D721Med (cell line): Measurements from ENCODE around the gene LYSMD3.

Experiments
- DNase-seq: peaks from one replicate; pipeline ENCODE4 v3.0.0; 2011; ENCODE audit warnings: low spot score; ENCODE audit not compliant: insufficient read length
- FAIRE-seq: peaks from 2 replicates; lab custom pipeline; 2011; peaks lifted over from hg19 to GRCh38; lab: Jason Lieb, UNC
- TF ChIP-seq, protein P1 (sequence below): IDR thresholded peaks from 2 replicates; pipeline ENCODE4 v1.5.1; 2012; ENCODE audit warnings: mild to moderate bottlenecking, control low read depth; ENCODE audit not compliant: insufficient read depth; ENCODE audit errors: missing control alignments

LYSMD3 gene

DNA sequence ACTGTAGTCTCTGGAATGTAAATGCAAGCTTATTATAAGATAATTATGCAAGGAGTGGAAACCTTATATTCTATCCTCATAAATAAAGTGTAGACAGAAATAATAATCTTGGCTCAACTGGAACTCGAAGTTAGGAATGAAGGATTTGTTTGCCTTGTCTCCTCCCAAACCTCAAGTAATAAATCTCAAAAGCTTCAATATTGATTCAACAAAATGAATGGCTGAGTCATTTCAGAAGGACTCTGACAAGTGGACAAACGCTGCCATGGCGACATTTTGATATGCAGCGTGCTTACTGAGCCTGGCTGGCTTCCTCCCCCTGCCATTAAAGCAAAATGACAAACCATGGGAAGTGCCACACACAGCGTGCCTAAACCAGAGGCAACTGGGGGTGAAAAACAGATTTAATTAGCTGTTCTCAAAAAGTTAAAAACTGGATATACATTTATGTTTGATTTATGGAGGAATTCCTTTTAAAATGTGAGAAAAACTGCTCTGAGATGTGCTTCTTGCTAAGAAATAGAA is 18.7 kb upstream of the LYSMD3 start:
- no peak for DNase-seq

DNA sequence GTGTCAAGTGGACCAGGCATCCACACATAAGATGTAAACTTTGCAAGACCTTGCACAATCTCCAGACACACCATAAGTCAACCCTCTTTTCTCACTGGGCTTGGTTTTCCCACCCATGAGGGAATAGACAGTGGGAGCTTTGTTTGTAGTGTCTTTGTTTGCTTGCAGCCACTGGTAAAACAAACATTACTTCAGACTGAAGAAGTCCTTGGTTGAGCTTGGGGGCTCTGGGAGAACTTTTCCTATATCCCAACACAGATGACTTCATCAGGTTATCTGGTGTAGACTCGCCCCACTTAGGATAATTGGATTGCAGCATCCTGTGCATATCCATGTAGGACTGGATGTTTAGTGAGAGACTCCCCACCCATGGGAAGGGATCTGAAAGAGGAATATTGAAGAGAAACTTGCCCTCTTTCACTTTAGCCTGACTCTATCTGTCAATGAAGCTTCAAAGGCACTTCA is 17.7 kb upstream of the LYSMD3 start:
- TF ChIP-seq, protein P1, sequence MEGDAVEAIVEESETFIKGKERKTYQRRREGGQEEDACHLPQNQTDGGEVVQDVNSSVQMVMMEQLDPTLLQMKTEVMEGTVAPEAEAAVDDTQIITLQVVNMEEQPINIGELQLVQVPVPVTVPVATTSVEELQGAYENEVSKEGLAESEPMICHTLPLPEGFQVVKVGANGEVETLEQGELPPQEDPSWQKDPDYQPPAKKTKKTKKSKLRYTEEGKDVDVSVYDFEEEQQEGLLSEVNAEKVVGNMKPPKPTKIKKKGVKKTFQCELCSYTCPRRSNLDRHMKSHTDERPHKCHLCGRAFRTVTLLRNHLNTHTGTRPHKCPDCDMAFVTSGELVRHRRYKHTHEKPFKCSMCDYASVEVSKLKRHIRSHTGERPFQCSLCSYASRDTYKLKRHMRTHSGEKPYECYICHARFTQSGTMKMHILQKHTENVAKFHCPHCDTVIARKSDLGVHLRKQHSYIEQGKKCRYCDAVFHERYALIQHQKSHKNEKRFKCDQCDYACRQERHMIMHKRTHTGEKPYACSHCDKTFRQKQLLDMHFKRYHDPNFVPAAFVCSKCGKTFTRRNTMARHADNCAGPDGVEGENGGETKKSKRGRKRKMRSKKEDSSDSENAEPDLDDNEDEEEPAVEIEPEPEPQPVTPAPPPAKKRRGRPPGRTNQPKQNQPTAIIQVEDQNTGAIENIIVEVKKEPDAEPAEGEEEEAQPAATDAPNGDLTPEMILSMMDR = no peak
- no peak for FAIRE-seq
- no peak for DNase-seq

More for the DNA sequence above, 18.7 kb upstream of the LYSMD3 start:
- TF ChIP-seq, protein P1 = no peak
- FAIRE-seq = no peak

DNA sequence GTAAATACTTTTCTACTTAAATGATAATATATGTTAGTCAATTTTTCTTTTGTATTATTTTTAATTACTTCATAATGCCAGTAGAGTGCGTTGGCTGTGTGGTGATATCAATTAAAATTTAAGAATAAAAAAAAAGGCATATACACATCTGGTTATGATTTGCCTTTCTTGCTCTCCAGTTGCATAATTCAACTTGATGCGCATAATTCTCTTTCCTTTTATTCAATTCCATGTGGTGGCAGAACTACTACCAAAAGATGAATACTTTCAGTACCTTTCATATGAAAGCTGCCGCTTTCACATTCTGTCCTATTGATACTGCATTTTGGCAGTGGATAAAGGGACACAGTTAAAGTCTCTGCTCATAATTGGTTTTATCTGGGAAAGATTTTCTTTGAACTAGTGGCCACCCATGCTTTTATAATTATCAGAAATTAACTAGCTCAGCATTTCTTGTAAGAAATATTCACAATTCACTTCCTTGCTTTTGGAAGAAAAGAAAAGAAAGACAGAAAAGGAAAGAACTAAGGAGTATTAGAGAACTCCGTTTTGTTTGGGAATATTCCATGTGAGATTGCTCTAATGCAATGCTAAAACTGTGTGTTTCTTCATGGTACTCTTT is 16.9 kb upstream of the LYSMD3 start:
- TF ChIP-seq, protein P1 = no peak
- DNase-seq = no peak
- no peak for FAIRE-seq

DNA sequence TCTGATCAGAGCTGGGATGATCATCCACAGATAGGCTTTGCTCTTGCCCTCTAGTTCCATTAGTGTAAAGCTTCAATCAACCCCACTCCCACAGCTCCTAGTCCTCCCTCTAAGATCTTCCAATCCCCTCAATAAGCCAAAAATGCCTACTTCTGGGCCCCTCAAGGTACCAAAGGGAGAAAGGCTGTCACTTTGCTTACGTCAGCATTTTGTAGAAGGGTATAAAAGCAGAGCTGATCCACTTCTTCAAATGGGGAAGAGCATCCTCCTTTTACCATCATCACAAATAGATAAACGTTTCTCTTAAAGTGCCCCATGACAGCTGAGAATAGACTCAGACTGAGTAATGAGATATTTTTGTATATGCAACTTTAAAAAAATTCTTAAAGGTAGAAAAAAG is 16.1 kb upstream of the LYSMD3 start:
- FAIRE-seq = no peak
- no peak for DNase-seq
- TF ChIP-seq, protein P1 = no peak

DNA sequence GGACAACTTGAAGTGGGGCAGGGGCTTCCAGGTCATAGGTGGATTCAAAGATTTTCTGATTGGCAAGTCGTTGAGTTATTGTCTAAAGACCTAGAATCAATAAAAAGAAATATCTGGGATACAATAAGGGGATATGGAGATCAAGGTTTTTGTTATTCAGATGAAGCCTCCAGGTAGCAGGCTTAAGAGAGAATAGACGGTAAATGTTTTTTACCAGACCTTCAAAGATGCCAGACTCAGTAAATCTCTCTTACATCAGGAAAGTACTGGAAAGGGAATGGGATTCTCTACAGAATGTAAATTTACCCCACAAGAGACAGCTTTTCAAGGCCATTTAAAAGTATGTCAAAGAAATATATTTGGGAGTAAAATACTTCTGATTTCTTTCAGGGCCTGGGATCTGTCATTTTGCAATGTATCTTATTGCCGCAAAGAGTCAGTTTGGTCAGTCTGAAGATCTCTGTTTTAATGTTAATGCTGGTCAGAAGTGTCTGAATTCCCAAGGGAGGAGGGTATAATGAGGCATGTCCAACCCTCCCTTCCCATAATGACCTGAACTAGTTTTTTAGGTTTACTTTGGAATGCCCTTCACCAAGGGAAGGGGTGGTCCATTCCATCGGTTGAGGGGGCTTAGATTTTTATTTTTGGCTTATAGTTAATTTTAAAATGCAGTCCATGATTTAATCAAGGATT is 13.6 kb upstream of the LYSMD3 start:
- FAIRE-seq = no peak
- TF ChIP-seq, protein P1 = no peak
- DNase-seq = no peak

DNA sequence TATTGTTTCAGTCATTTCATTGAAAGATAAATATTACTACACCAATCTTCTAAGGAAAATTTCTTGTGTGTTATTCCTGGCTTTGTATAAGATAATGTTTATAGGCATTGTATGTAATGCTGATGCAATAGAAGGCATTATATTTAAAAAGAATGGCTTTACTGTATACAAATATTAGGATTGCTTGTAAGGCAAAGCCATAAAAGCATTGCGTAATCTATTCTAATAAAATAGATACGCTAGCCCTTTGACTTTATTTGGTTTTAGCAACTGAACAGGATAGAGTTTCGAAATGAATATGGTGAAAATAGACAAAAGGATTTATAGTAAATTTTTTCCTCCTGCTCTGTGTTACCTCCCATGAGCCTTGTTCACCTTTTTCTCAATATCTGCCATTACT is 5.5 kb upstream of the LYSMD3 start:
- TF ChIP-seq, protein P1 = no peak
- no peak for FAIRE-seq
- no peak for DNase-seq

DNA sequence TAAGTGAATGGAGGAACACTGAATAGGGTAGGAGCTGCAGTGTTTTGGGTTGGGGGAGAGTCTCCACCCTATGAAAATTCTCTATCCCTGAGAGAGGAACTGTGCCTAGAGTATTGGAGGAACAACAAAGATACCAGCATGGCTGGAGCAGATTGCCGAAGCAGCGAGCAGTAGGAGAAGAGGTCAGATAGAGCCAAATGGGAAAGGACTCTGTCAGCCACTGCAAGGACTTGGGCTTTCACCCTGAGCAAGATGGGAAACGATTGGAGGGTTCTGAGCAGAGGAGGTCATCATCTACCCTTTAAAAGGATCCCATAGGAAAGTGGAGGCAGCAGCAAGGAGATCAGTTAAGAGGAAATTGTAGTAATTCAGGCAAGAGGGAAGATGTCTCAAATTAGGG is 4.4 kb upstream of the LYSMD3 start:
- TF ChIP-seq, protein P1 = no peak
- DNase-seq = no peak
- FAIRE-seq = no peak
